ENCODE measurements around the gene ATG10.
A peak's percentile ranks its signal among the peaks of the same experiment; 100 is the strongest.

The ATG10 gene

GRCh38 chr5:82197550-82197949, 225.7 kb downstream of the ATG10 start:
- H3K27me3 Mint-ChIP-seq, result no peaks in the 10 kb centered on the region
- no peaks in the 10 kb centered on the region for H3K4me1 Mint-ChIP-seq
- no peak overlapping the region for H3K4me3 Mint-ChIP-seq
- H3K9me3 Mint-ChIP-seq, result no peaks in the 10 kb centered on the region
- H3K36me3 Mint-ChIP-seq, result no peaks in the 10 kb centered on the region
- CTCF ChIA-PET, result no interaction called here
- H3K27ac Mint-ChIP-seq, result no peak overlapping the region
- no peak for DNase-seq

- Mint-ChIP-seq H3K9me3 (no peaks in the 10 kb centered on the region), H3K27ac (no peak overlapping the region), H3K27me3 (no peaks in the 10 kb centered on the region), H3K4me3 (no peak overlapping the region), H3K4me1 (no peaks in the 10 kb centered on the region), H3K36me3 (no peaks in the 10 kb centered on the region)
- CTCF ChIA-PET, result no interaction called here
- DNase-seq, result no peak
Observed at GRCh38 chr5:82204567-82204966, 232.7 kb downstream of the ATG10 start.

- DNase-seq, result no peak
- CTCF ChIA-PET, result no interaction called here
- Mint-ChIP-seq H3K4me3 (no peak overlapping the region), H3K4me1 (no peaks in the 10 kb centered on the region), H3K9me3 (no peaks in the 10 kb centered on the region), H3K27me3 (no peaks in the 10 kb centered on the region), H3K27ac (no peak overlapping the region), H3K36me3 (no peaks in the 10 kb centered on the region)
Observed at GRCh38 chr5:82205005-82205404, 233.2 kb downstream of the ATG10 start.

GRCh38 chr5:82208371-82208770, 236.5 kb downstream of the ATG10 start:
- H3K4me1 Mint-ChIP-seq, result no peaks in the 10 kb centered on the region
- no peaks in the 10 kb centered on the region for H3K27me3 Mint-ChIP-seq
- H3K27ac Mint-ChIP-seq, result no peak overlapping the region
- no peak for DNase-seq
- no peaks in the 10 kb centered on the region for H3K36me3 Mint-ChIP-seq
- no peaks in the 10 kb centered on the region for H3K9me3 Mint-ChIP-seq
- no peak overlapping the region for H3K4me3 Mint-ChIP-seq
- CTCF ChIA-PET, result no interaction called here

GRCh38 chr5:82211855-82212572, 240.2 kb downstream of the ATG10 start:
- Mint-ChIP-seq H3K4me1 (no peaks in the 10 kb centered on the region), H3K9me3 (no peaks in the 10 kb centered on the region), H3K27me3 (no peaks in the 10 kb centered on the region), H3K27ac (no peak overlapping the region), H3K36me3 (no peaks in the 10 kb centered on the region), H3K4me3 (no peak overlapping the region)
- DNase-seq, result no peak
- CTCF ChIA-PET, result interaction anchor here (1.8 kb wide), 1 partner anchor 14 kb away, joined by 5 read pairs; no protein-coding TSS in a partner anchor

GRCh38 chr5:82217917-82218316, 246.1 kb downstream of the ATG10 start:
- DNase-seq, result no peak
- H3K4me1 Mint-ChIP-seq, result no peaks in the 10 kb centered on the region
- CTCF ChIA-PET, result no interaction called here
- no peaks in the 10 kb centered on the region for H3K36me3 Mint-ChIP-seq
- no peaks in the 10 kb centered on the region for H3K27me3 Mint-ChIP-seq
- no peak overlapping the region for H3K27ac Mint-ChIP-seq
- H3K9me3 Mint-ChIP-seq, result no peaks in the 10 kb centered on the region
- H3K4me3 Mint-ChIP-seq, result no peak overlapping the region

- no peaks in the 10 kb centered on the region for H3K36me3 Mint-ChIP-seq
- no peak overlapping the region for H3K27ac Mint-ChIP-seq
- no peak for DNase-seq
- no peaks in the 10 kb centered on the region for H3K27me3 Mint-ChIP-seq
- peaks cover under 1% of the 10 kb centered on the region for H3K4me1 Mint-ChIP-seq
- no peaks in the 10 kb centered on the region for H3K9me3 Mint-ChIP-seq
- no peak overlapping the region for H3K4me3 Mint-ChIP-seq
- CTCF ChIA-PET, result interaction anchor here (1.1 kb wide), 1 partner anchor 10 kb away, joined by 3 read pairs; no protein-coding TSS in a partner anchor
Observed at GRCh38 chr5:82218374-82219156, 246.7 kb downstream of the ATG10 start.

- Mint-ChIP-seq H3K36me3 (no peaks in the 10 kb centered on the region), H3K27ac (no peak overlapping the region), H3K4me1 (peaks cover 4% of the 10 kb centered on the region), H3K4me3 (no peak overlapping the region), H3K9me3 (no peaks in the 10 kb centered on the region), H3K27me3 (no peaks in the 10 kb centered on the region)
- CTCF ChIA-PET, result no interaction called here
- no peak for DNase-seq
Observed at GRCh38 chr5:82221020-82221419, 249.2 kb downstream of the ATG10 start.

- H3K4me3 Mint-ChIP-seq, result no peak overlapping the region
- no peaks in the 10 kb centered on the region for H3K36me3 Mint-ChIP-seq
- no peaks in the 10 kb centered on the region for H3K27me3 Mint-ChIP-seq
- H3K4me1 Mint-ChIP-seq, result peaks cover 4% of the 10 kb centered on the region
- H3K9me3 Mint-ChIP-seq, result no peaks in the 10 kb centered on the region
- CTCF ChIA-PET, result no interaction called here
- H3K27ac Mint-ChIP-seq, result no peak overlapping the region
- DNase-seq, result no peak
Observed at GRCh38 chr5:82222597-82223574, 251.1 kb downstream of the ATG10 start.

GRCh38 chr5:82225525-82226172, 253.8 kb downstream of the ATG10 start:
- H3K4me1 Mint-ChIP-seq, result peaks cover 4% of the 10 kb centered on the region
- H3K36me3 Mint-ChIP-seq, result no peaks in the 10 kb centered on the region
- H3K27ac Mint-ChIP-seq, result no peak overlapping the region
- CTCF ChIA-PET, result interaction anchor here (0.6 to 3.1 kb wide), 17 partner anchors 8 to 1118 kb away, joined by 3 to 19 read pairs (median 4); no protein-coding TSS in a partner anchor
- peak; percentile 72 for DNase-seq
- H3K9me3 Mint-ChIP-seq, result no peaks in the 10 kb centered on the region
- H3K27me3 Mint-ChIP-seq, result no peaks in the 10 kb centered on the region
- H3K4me3 Mint-ChIP-seq, result no peak overlapping the region

- Mint-ChIP-seq H3K4me3 (no peak overlapping the region), H3K36me3 (no peaks in the 10 kb centered on the region), H3K27ac (no peak overlapping the region), H3K4me1 (peaks cover 4% of the 10 kb centered on the region), H3K9me3 (no peaks in the 10 kb centered on the region), H3K27me3 (peaks cover 3% of the 10 kb centered on the region)
- DNase-seq, result no peak
- CTCF ChIA-PET, result interaction anchor here (0.9 kb wide), 1 partner anchor 9 kb away, joined by 3 read pairs; no protein-coding TSS in a partner anchor
Observed at GRCh38 chr5:82234885-82235284, 263.1 kb downstream of the ATG10 start.

GRCh38 chr5:82244151-82244550, 272.3 kb downstream of the ATG10 start:
- DNase-seq, result no peak
- Mint-ChIP-seq H3K9me3 (peaks cover 4% of the 10 kb centered on the region), H3K4me3 (no peak overlapping the region), H3K4me1 (no peaks in the 10 kb centered on the region), H3K27ac (no peak overlapping the region), H3K27me3 (no peaks in the 10 kb centered on the region), H3K36me3 (peaks cover 3% of the 10 kb centered on the region)
- CTCF ChIA-PET, result no interaction called here

- Mint-ChIP-seq H3K4me3 (no peak overlapping the region), H3K27ac (no peak overlapping the region), H3K4me1 (no peaks in the 10 kb centered on the region), H3K27me3 (no peaks in the 10 kb centered on the region), H3K36me3 (peaks cover 3% of the 10 kb centered on the region), H3K9me3 (peaks cover 4% of the 10 kb centered on the region)
- CTCF ChIA-PET, result no interaction called here
- DNase-seq, result no peak
Observed at GRCh38 chr5:82244854-82245635, 273.2 kb downstream of the ATG10 start.
